Activated naive CD4-positive, alpha-beta T cell treated with anti-CD3 and anti-CD28 coated beads for 36 hours (primary cell): ENCODE measurements around the gene TECPR2. TPM values are rescaled to one million over a fixed set of nuclear protein-coding genes. Genes with fewer than 3 reads are reported as not detected.

ENCODE experiments used
- microRNA-seq: library from miRNA; unstranded; fragments of <30 nt; microRNA quantifications from one replicate; pipeline ENCODE4 v1.2.0, GENCODE V29; 2022; ENCODE audit warnings: borderline microRNAs expressed, borderline replicate concordance
- total RNA-seq, 2 experiments: library from RNA; stranded (reverse); gene quantifications; one replicate each; pipeline ENCODE4 v1.2.3, GENCODE V29; 2021

The TECPR2 gene
- total RNA-seq, 2 experiments from 2014 or later: 2.3 to 3.6 TPM

Small RNA genes within 50 kb of the gene (microRNA-seq; reads per million reads assigned to microRNA genes)
- gene MIR4309: not detected

Other genes with a start within 250 kb of the TECPR2 start
- 10 to 100 TPM; 20.5 to 21.4 TPM for gene WDR20, start 223.0 kb upstream of the TECPR2 start, total RNA-seq
- 1 to 10 TPM; 1.6 TPM for gene MOK, start 57.8 kb upstream of the TECPR2 start, total RNA-seq
- 10 to 100 TPM; 10.2 to 10.6 TPM for gene ZNF839, start 43.2 kb upstream of the TECPR2 start, total RNA-seq
- 10 to 100 TPM; 45.3 to 46.2 TPM for gene CINP, start 51 bp upstream of the TECPR2 start, total RNA-seq
- 10 to 100 TPM; 11.5 to 13.3 TPM for gene ANKRD9, start 146.8 kb downstream of the TECPR2 start, total RNA-seq
- 10 to 100 TPM; 11.9 to 12.2 TPM for gene RCOR1, start 229.7 kb downstream of the TECPR2 start, total RNA-seq